Prostate gland (tissue), 1 donor: ENCODE results near the gene KIF26B.

Source experiments
- POLR2A ChIP-seq: fragments of 450-650 bp; IDR thresholded peaks from one replicate; pipeline ENCODE4 v1.6.1; 2016; ENCODE audit warnings: antibody characterized with exemption, mild to moderate bottlenecking
- POLR2AphosphoS5 ChIP-seq: sonication (generic); formaldehyde crosslinking; IDR thresholded peaks from one replicate; pipeline ENCODE4 v1.6.1; 2017; ENCODE audit warnings: antibody characterized with exemption

- TF ChIP-seq POLR2A (no peak), POLR2AphosphoS5 (no peak)
These were observed 321.3 kb downstream of the KIF26B start for GRCh38 chr1:245475961-245476516.
